ENCODE data around the gene HAX1.
"Not testable (repeated sequence)": the region's sequence is repeated elsewhere in the genome, so short reads cannot be mapped to it uniquely, and the experiment has no call there.

Gene HAX1

DNA sequence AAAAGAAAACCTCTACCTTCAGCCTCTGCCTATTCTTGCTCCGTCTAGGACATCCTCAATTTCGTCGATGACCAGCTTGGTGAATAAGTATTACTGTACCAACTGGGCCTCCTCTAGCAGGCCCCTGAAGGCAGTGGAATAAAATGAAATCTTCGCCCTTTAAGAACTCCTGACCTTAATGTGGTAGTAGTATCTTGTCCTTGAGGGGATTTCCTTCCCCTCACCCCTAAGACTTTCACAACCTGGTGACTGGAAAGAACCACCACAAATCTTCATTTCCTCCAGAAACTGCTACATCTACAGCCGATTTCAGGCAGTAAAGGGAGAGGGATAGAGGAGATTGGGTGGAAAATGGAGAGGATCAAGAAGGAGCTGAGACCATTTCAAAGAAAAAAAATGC lies 1.6 kb upstream of the HAX1 start:
- TF ChIP-seq, protein P1, sequence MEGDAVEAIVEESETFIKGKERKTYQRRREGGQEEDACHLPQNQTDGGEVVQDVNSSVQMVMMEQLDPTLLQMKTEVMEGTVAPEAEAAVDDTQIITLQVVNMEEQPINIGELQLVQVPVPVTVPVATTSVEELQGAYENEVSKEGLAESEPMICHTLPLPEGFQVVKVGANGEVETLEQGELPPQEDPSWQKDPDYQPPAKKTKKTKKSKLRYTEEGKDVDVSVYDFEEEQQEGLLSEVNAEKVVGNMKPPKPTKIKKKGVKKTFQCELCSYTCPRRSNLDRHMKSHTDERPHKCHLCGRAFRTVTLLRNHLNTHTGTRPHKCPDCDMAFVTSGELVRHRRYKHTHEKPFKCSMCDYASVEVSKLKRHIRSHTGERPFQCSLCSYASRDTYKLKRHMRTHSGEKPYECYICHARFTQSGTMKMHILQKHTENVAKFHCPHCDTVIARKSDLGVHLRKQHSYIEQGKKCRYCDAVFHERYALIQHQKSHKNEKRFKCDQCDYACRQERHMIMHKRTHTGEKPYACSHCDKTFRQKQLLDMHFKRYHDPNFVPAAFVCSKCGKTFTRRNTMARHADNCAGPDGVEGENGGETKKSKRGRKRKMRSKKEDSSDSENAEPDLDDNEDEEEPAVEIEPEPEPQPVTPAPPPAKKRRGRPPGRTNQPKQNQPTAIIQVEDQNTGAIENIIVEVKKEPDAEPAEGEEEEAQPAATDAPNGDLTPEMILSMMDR (conservative IDR thresholded peaks at IDR 0.05; ENCODE audit: low read depth), result no peak
- DNase-seq (ENCODE audit: low spot score), result no peak
- ChIA-PET CTCF (interaction anchor here (1.0 to 1.4 kb wide), 2 partner anchors 26 to 77 kb away, joined by 3 to 4 read pairs; no protein-coding TSS in a partner anchor), POLR2A (ENCODE audit: low non-redundant PET) (no interaction called here)
- H3K27ac ChIP-seq, result no peak overlapping the region

DNA sequence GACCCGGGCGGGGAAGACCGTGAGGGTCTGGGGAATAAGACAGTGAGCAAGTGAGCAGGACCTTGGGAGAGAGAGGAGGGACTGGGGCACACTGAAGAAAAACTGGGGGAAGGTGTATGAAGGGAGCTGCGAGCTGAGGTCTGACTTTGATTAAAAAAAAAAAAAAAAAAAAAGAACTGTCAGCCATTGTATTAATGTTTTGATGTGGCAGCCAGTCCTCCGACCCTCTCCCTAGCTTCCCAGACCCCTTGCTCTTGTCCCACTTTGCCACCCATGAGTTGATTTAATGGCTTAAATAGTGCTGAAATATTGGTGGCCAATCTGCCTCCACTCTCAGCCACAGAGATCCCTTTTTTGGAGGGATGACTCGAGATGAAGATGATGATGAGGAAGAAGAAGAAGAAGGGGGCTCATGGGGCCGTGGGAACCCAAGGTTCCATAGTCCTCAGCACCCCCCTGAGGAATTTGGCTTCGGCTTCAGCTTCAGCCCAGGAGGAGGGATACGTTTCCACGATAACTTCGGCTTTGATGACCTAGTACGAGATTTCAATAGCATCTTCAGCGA lies 652 bp downstream of the HAX1 start:
- peak overlapping the region; percentile 90 for H3K27ac ChIP-seq
- ChIA-PET CTCF (interaction anchor here (0.6 to 1.5 kb wide), 2 partner anchors 10 to 61 kb away, joined by 5 to 6 read pairs; no protein-coding TSS in a partner anchor), POLR2A (ENCODE audit: low non-redundant PET) (interaction anchor here (0.5 kb wide), 1 partner anchor 329 kb away, joined by 6 read pairs; no protein-coding TSS in a partner anchor)
- TF ChIP-seq, protein P1 (conservative IDR thresholded peaks at IDR 0.05; ENCODE audit: low read depth), result no peak
- DNase-seq (ENCODE audit: low spot score), result no peak

DNA sequence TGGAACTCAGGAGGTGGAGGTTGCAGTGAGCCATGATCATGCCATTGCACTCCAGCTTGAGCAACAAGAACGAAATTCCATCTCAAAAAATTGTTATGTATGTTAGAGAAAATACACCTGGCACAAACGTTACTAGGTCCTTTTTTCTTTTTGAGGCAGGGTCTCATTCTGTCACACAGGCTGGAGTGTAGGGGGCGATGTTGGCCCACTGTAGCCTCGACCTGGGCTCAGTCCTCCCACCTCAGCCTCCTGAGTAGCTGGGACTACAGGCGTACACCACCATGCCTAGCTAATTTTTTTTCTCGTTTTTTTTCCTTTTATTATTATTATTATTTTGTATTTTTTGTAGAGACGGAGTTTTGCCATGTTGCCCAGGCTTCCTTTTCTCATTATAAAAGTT lies 4.4 kb downstream of the HAX1 start:
- ChIA-PET POLR2A (ENCODE audit: low non-redundant PET) (no interaction called here), CTCF (interaction anchor here (0.6 to 1.2 kb wide), 2 partner anchors 51 to 126 kb away, joined by 3 to 6 read pairs; no protein-coding TSS in a partner anchor)
- DNase-seq (ENCODE audit: low spot score), result no peak
- TF ChIP-seq, protein P1 (conservative IDR thresholded peaks at IDR 0.05; ENCODE audit: low read depth), result peak; percentile 29
- no peak overlapping the region for H3K27ac ChIP-seq

DNA sequence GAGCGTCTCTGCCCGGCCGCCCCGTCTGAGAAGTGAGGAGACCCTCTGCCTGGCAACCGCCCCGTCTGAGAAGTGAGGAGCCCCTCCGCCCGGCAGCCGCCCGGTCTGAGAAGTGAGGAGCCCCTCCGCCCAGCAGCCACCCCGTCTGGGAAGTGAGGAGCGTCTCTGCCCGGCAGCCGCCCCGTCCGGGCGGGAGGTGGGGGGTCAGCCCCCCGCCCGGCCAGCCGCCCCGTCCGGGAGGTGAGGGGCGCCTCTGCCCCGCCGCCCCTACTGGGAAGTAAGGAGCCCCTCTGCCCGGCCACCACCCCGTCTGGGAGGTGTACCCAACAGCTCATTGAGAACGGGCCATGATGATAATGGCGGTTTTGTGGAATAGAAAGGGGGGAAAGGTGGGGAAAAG lies 15.2 kb downstream of the HAX1 start:
- DNase-seq (ENCODE audit: low spot score); CTCF ChIA-PET; H3K27ac ChIP-seq; POLR2A ChIA-PET (ENCODE audit: low non-redundant PET): not testable (repeated sequence)

DNA sequence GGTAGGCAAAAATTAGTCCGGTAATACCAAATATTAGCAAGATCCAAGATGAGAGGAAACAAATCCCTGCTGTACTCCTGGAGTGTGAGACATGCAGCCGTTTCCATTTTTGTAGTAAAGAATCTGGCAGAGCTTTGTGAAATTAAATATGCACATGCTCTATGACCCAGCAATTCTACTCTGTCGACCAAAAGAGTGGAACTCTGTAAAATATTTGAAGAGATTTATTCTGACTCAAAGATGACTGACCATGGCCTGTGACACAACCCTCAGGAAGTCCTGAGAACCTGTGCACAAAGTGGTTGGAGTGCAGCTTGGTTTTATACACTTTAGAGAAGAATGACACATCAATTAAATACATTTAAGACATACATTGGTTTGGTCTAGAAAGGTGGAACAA lies 16.2 kb downstream of the HAX1 start:
- TF ChIP-seq, protein P1 (conservative IDR thresholded peaks at IDR 0.05; ENCODE audit: low read depth), result no peak
- ChIA-PET CTCF (no interaction called here), POLR2A (ENCODE audit: low non-redundant PET) (no interaction called here)

DNA sequence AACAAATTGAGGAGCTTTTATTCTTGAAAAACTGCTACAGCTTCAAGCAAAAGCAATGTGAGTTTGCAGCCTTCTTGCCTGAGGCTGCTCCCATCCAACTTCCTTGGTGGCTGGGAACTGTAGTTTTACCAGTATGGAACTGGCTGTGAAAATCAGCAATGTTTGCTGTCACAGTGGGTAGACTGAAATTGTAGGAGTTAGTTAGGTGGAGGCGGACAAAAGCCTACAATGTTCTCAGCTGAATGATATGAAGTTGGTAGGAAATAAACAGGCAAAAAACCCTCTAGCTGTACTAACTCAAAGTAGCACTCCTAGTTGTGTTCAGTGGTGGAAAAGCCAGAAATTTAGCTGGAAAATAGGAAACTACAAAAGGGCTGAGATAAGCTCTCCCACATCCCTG lies 18.5 kb downstream of the HAX1 start:
- no peak for DNase-seq (ENCODE audit: low spot score)
- no peak overlapping the region for H3K27ac ChIP-seq
- CTCF ChIA-PET, result interaction anchor here (0.6 kb wide), 1 partner anchor 128 kb away, joined by 3 read pairs; no protein-coding TSS in a partner anchor
- TF ChIP-seq, protein P1 (conservative IDR thresholded peaks at IDR 0.05; ENCODE audit: low read depth), result no peak
- POLR2A ChIA-PET (ENCODE audit: low non-redundant PET), result interaction anchor here (0.6 kb wide), 1 partner anchor 17 kb away, joined by 9 read pairs; no protein-coding TSS in a partner anchor

More for the DNA sequence above, 16.2 kb downstream of the HAX1 start:
- DNase-seq (ENCODE audit: low spot score), result no peak
- H3K27ac ChIP-seq, result no peak overlapping the region

Measured in RWPE1 (cell line).